Measurements from ENCODE around the gene PIGV.

PIGV gene

DNA sequence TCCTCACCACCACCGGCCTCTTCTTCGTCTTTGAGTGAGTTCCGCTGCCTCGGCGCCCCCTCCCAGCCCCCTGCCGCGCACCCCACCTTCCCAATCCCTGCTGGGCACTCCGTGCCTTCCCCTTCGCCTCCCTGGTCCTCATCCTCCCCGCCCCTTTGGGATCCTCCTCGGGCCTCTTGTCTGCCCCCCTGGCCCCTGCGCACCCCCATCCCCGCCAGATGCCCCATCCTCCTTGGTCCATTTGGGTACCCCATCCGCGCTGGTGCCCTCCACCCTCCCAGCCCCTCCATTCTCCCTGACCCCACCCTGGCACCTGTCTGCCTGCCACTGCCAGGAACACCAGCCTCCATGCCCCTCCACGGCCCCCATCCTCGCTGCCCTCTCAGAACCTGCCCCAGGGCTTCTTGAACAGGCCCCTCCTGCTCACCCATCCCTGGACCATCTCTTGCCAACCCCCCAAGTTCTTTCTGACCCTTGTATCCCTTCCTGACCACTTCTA, 39.4 kb downstream of the PIGV start:
- DNase-seq (ENCODE audit: insufficient read length, low spot score) (no peak), FAIRE-seq (no peak)
- no peak for TF ChIP-seq CTCF (IDR thresholded peaks at IDR 0.05; ENCODE audit: insufficient read depth, missing control alignments)

DNA sequence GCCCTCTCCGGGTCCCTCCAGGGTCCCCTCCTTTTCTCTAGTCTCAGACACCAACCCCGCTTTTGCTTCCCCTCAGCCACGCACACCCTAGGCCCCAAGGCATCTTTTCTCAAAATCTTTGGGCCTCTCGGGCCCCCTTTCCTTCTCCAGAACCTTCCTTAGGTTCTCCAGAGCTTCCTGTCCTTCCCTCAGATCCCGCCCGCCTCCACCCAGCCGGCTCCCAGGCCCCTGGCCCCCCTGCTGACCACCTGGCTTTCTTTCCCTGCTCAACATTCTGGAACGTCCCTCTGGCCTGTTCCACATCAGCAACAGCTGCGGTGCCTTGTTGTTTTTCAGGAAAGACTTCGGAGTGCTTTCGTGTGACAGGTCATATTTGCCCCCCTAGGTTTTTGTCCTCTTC, 39.9 kb downstream of the PIGV start:
- TF ChIP-seq CTCF (IDR thresholded peaks at IDR 0.05; ENCODE audit: insufficient read depth, missing control alignments) = no peak
- DNase-seq (ENCODE audit: insufficient read length, low spot score) = no peak
- FAIRE-seq = no peak

DNA sequence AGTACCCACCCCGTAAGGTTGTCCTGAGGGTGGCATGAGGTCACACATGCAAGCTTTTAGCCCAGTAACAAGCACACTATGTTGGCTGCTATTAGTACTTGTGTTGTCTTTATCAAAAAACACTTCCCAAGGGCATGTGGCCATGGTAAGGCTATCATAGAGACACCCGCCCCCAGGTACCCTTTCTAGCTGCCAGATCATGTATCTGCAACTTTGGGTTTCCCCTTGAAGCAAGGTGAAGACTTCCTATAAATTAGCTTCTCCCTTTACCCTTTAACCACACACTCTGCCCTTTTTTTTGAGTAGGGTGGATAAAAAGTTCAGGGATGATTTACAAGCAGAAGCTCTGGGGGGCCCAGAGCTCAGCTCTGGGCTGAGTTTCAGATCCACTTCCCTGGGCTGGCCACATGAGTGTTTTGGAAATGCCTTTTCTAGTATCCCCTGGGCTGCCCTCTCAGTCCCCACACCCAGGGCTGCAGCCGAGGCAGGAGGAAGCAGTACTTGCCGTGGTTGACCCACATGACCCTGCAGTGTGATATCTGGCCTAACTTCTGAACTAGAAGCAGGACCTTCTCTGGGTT, 40.8 kb downstream of the PIGV start:
- TF ChIP-seq CTCF (IDR thresholded peaks at IDR 0.05; ENCODE audit: insufficient read depth, missing control alignments) = no peak
- FAIRE-seq = no peak
- DNase-seq (ENCODE audit: insufficient read length, low spot score) = no peak

GRCh38 chr1:26829184-26829911, 41.6 kb downstream of the PIGV start:
- DNase-seq (ENCODE audit: insufficient read length, low spot score) = no peak
- TF ChIP-seq CTCF (IDR thresholded peaks at IDR 0.05; ENCODE audit: insufficient read depth, missing control alignments) = no peak
- FAIRE-seq = no peak

DNA sequence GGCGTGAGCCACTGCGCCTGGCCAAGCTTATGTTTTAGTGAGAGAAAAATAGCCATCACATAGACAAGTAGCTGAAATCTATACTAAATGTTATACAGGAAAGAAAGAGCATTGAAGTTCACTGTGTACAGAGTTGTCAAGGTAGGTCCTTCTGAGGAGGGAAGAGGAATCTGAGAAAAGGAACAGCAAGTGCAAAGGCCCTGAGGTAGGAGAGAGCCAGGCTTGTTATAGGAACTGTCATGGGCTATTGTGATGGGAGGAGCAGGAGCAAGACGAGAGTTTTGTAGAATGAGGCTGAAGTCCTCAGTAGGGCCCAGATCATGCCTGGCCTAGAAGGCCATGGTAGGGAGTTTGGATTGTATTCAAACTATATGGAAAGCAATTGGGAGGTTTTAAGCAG, 43.3 kb downstream of the PIGV start:
- no peak for DNase-seq (ENCODE audit: insufficient read length, low spot score)
- no peak for FAIRE-seq
- TF ChIP-seq CTCF (IDR thresholded peaks at IDR 0.05; ENCODE audit: insufficient read depth, missing control alignments) = no peak

DNA sequence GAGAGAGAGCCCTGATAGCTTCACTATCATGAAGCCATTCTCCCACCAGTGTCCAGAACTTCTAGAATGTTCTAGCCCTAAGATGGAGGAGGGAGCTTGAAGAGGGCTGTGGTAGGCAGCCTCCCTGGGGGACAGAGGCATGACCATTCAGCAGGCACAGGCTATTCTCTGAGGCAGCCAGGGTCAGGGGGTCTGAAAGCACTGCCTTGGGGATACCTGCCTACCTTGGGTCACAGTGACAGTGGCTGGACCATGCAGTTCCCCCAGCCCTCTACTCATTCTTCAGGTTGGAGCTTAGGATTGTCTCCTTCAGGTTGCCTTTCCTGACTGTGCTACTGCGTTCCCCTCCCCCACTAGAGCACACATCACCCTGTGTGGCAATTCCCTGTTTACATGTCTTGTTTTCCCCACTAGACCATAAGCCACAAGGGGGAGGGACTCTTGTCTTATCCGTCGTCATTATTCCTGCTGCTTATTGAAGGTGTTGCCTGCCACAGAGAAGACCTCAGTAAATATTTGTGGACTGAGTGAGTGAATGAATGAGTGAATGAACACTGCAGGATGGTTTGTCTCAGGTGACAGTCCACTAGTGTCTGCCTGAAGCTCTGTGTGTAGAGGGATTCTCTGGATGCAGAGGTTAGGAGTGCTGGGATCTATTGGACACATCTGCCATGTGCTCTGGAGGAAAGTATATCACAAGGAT, 43.9 kb downstream of the PIGV start:
- DNase-seq (ENCODE audit: insufficient read length, low spot score) (no peak), FAIRE-seq (no peak)
- no peak for TF ChIP-seq CTCF (IDR thresholded peaks at IDR 0.05; ENCODE audit: insufficient read depth, missing control alignments)

Data from D721Med (cell line).